Upper lobe of left lung (tissue), 6 donors: ENCODE results near the gene PTGDR. TPM values are rescaled to one million over a fixed set of nuclear protein-coding genes. Genes with fewer than 3 reads are reported as not detected.

Experiments used
- ATAC-seq, 2 donors: fragments of 200-7000 bp; cut with Tn5 transposase; one replicate each; pipeline ENCODE4 v1.9.1; 2022; ENCODE audit warnings: mild to moderate bottlenecking in 2 of 2, moderate library complexity in 2 of 2; ENCODE audit not compliant: low FRiP score in 2 of 2
- DNase-seq, 2 donors: peaks; one replicate each; pipeline ENCODE4 v3.0.0-alpha.2; 2019 to 2020
- H3K27ac ChIP-seq, 4 donors: fragments of 200-600 bp; sonication (generic); one replicate each; pipeline ENCODE4 v1.5.1; 2016 to 2019
- H3K27me3 ChIP-seq, 4 donors: fragments of 200-600 bp; sonication (generic); one replicate each; pipeline ENCODE4 v1.5.1; 2017 to 2019
- H3K36me3 ChIP-seq, 4 donors: fragments of 200-600 bp; sonication (generic); one replicate each; pipeline ENCODE4 v1.5.1; 2016 to 2019
- H3K4me1 ChIP-seq, 4 donors: fragments of 200-600 bp; sonication (generic); one replicate each; pipeline ENCODE4 v1.5.1; 2018 to 2019
- H3K4me3 ChIP-seq, 4 donors: fragments of 200-600 bp; sonication (generic); one replicate each; pipeline ENCODE4 v1.5.1; 2017 to 2019; ENCODE audit warnings: mild to moderate bottlenecking in 2 of 4, moderate library complexity in 1 of 4
- H3K9me3 ChIP-seq, 4 donors: fragments of 200-600 bp; sonication (generic); one replicate each; pipeline ENCODE4 v1.5.1; 2018 to 2019
- EP300 ChIP-seq, 4 donors: sonication (generic); formaldehyde crosslinking; IDR thresholded peaks; one replicate each; pipeline ENCODE4 v1.5.1; 2017; ENCODE audit warnings: antibody characterized with exemption in 4 of 4, control low read depth in 2 of 4
- POLR2A ChIP-seq, 4 donors: fragments of 450-650 bp; IDR thresholded peaks; one replicate each; pipeline ENCODE4 v1.5.1; 2016 to 2017; ENCODE audit warnings: antibody characterized with exemption in 4 of 4, mild to moderate bottlenecking in 2 of 4
- POLR2AphosphoS5 ChIP-seq, 2 donors: sonication (generic); formaldehyde crosslinking; IDR thresholded peaks; one replicate each; pipeline ENCODE4 v1.5.1; 2017; ENCODE audit warnings: antibody characterized with exemption in 2 of 2
- WGBS, 2 donors: methylation state at CpG; one replicate each; pipeline ENCODE4 v1.1.5; 2017 to 2018; 5-methylcytosine and 5-hydroxymethylcytosine counted together
- total RNA-seq, 6 donors: library from RNA; depleted of rRNA in 4 of 6; stranded (reverse); fragments of >200 nt in 4 of 6; gene quantifications; one replicate each; pipeline versions ENCODE4 v1.1.0 to v1.2.1, GENCODE V29; 2016 to 2021
- TF ChIP-seq, protein P1 (sequence below), 6 experiments: fragments of 450-650 bp in 4 of 6; fragments of 200-600 bp in 2 of 6; sonication (generic) in 2 of 6; IDR thresholded peaks; one replicate each; pipeline ENCODE4 v1.5.1; 2016 to 2019; ENCODE audit warnings: antibody characterized with exemption in 6 of 6
- donor health status: DM: no; HTN: no; CAD: no; lungs with moderate emphysema.
- donor health status: DM: no; HTN: yes; CAD: no; lungs with severe emphysema.

The PTGDR gene
- total RNA-seq, 6 donors from 2014 or later: 1.0 to 3.0 (median 1.7) TPM

DNA sequence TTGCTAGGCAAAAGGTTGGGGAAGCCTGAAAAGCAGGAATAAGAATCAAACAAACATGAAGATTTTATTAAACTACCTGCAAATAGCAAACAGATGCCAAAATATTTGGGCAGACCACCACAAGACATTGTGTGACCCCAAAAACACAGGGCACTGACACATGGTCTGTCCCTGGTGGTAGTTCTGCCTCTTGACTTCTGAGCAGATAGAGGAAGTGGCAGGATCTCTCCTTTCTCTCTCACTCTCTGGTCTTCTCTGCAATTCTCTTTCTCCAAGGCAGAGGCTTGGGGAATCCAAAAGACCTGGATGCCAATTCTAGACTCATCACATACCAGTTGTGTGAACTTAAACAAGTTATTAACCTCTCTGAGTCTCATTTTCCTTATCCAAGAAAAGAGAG lies 4.3 kb upstream of the PTGDR start:
- Histone ChIP-seq H3K36me3 (no peaks in the 10 kb centered on the region), H3K9me3 (no peaks in the 10 kb centered on the region), H3K4me1 (peaks cover 12 to 15% (median 13%) of the 10 kb centered on the region in 4 donors), H3K4me3 (no peak overlapping the region), H3K27me3 (peaks cover 0 to 9% (median 2%) of the 10 kb centered on the region in 4 donors), H3K27ac (no peak overlapping the region)
- no peak for TF ChIP-seq POLR2A (IDR thresholded peaks at IDR 0.05)
- TF ChIP-seq POLR2AphosphoS5 (IDR thresholded peaks at IDR 0.05): no peak
- TF ChIP-seq, protein P1, sequence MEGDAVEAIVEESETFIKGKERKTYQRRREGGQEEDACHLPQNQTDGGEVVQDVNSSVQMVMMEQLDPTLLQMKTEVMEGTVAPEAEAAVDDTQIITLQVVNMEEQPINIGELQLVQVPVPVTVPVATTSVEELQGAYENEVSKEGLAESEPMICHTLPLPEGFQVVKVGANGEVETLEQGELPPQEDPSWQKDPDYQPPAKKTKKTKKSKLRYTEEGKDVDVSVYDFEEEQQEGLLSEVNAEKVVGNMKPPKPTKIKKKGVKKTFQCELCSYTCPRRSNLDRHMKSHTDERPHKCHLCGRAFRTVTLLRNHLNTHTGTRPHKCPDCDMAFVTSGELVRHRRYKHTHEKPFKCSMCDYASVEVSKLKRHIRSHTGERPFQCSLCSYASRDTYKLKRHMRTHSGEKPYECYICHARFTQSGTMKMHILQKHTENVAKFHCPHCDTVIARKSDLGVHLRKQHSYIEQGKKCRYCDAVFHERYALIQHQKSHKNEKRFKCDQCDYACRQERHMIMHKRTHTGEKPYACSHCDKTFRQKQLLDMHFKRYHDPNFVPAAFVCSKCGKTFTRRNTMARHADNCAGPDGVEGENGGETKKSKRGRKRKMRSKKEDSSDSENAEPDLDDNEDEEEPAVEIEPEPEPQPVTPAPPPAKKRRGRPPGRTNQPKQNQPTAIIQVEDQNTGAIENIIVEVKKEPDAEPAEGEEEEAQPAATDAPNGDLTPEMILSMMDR (IDR thresholded peaks at IDR 0.05): no peak
- no peak for TF ChIP-seq EP300 (IDR thresholded peaks at IDR 0.05)
- ATAC-seq: no peak
- no peak for DNase-seq

DNA sequence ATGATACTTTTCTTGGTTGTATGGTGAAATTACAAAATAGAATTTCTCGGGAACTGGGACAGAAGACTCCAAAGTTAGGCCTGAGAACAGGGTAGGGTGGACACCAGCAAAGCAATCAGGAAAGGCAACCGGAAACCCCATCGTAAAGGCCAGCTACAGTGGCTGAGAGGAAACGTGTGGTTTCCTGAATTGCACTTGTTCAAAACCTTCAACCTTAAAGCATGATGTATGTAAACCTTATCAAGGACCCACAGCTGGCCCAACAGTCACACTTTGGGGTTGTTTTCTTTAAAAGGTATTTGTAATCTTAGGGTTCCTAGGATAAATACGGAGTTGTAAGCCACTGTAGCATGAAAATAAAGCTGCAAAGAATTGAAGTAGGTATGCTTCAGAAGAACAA lies 2.2 kb upstream of the PTGDR start:
- no peak for ATAC-seq
- H3K4me3 ChIP-seq: no peak overlapping the region
- 42% methylated on average over 5 of the region's 5 CpGs for WGBS, 2 donors
- TF ChIP-seq POLR2AphosphoS5 (IDR thresholded peaks at IDR 0.05) (no peak), POLR2A (IDR thresholded peaks at IDR 0.05) (no peak), EP300 (IDR thresholded peaks at IDR 0.05) (no peak)
- TF ChIP-seq, protein P1 (IDR thresholded peaks at IDR 0.05): no peak
- peaks cover 3 to 13% (median 7%) of the 10 kb centered on the region in 4 donors for H3K27me3 ChIP-seq
- DNase-seq: no peak
- no peaks in the 10 kb centered on the region for H3K9me3 ChIP-seq
- no peak overlapping the region for H3K27ac ChIP-seq
- H3K36me3 ChIP-seq: no peaks in the 10 kb centered on the region
- H3K4me1 ChIP-seq: peaks cover 19 to 23% (median 21%) of the 10 kb centered on the region in 4 donors

DNA sequence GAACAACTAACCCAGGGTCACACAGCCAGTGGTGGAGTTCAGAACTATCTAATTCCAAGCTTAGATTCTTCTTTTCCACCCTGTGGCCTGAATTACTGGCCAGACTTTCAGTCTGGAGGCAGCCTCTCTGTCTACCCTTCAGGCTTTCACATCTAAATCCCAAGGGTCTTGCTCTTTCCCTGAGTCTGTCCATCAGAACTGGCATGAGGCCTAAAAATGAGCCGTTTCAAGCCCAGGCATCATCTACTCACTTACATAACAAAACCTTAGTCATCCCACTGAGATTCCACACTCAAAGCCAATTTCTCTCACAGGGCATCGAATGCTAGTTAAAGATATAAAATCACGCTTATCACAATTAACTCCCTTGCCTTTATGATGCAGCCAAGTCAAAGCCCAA lies 1.3 kb upstream of the PTGDR start:
- Histone ChIP-seq H3K36me3 (no peaks in the 10 kb centered on the region), H3K4me1 (peaks cover 19 to 23% (median 21%) of the 10 kb centered on the region in 4 donors), H3K27ac (no peak overlapping the region), H3K9me3 (no peaks in the 10 kb centered on the region), H3K27me3 (peaks cover 3 to 13% (median 7%) of the 10 kb centered on the region in 4 donors), H3K4me3 (no peak overlapping the region)
- DNase-seq: no peak
- TF ChIP-seq POLR2A (IDR thresholded peaks at IDR 0.05) (no peak), EP300 (IDR thresholded peaks at IDR 0.05) (no peak), POLR2AphosphoS5 (IDR thresholded peaks at IDR 0.05) (no peak)
- TF ChIP-seq, protein P1 (IDR thresholded peaks at IDR 0.05): no peak
- 56 to 80% methylated on average over 3 of the region's 3 CpGs for WGBS, 2 donors
- ATAC-seq: peak in 1 of 2 donors; percentile 79

DNA sequence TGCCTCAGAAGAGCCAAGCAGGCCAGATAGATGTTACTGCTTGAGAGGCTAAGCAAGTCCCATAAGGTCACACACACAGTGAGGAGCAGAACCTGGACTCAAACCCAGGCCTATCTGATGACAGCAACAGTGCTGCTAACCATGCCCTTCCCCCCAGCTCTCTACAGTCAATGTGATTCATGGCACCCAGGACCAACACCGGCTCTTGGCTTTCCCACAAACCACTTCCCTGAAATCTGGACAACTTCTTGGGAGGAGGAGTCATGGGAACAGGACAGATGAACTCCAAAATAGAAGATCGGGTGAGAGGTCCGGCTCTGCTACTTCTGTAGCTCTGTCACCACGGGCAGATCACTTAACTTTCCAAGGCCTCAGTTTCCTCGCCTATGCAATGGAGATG lies 716 bp upstream of the PTGDR start:
- Histone ChIP-seq H3K9me3 (no peaks in the 10 kb centered on the region), H3K4me3 (no peak overlapping the region), H3K27me3 (peaks cover 3 to 13% (median 7%) of the 10 kb centered on the region in 4 donors), H3K4me1 (peaks cover 19 to 23% (median 21%) of the 10 kb centered on the region in 4 donors), H3K27ac (no peak overlapping the region), H3K36me3 (no peaks in the 10 kb centered on the region)
- DNase-seq (no peak), ATAC-seq (peak in 1 of 2 donors; percentile 7)
- TF ChIP-seq EP300 (IDR thresholded peaks at IDR 0.05): no peak
- TF ChIP-seq POLR2AphosphoS5 (IDR thresholded peaks at IDR 0.05): no peak
- no peak for TF ChIP-seq POLR2A (IDR thresholded peaks at IDR 0.05)
- TF ChIP-seq, protein P1 (IDR thresholded peaks at IDR 0.05): no peak
- 74 to 93% methylated on average over 3 to 5 of the region's 5 CpGs for WGBS, 2 donors
